ENCODE data around the gene NANP.

NANP gene

DNA sequence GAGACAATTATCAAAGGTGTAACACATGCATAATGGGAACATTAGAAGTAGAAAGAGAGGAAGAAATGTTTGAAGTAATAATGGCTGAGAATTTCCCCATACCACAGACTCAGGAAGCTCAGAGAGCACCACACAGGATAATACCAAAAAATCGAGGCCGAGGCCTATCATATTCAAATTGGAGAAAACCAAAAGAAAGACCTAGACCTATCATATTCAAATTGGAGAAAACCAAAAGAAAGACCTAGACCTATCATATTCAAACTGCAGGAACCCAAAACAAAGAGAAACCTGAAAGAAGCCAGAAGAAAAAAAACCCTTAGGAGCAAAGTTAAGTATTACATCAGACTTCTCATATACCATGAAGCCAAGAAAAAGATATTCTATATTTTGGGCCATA, 56.5 kb downstream of the NANP start:
- no peak for DNase-seq

DNA sequence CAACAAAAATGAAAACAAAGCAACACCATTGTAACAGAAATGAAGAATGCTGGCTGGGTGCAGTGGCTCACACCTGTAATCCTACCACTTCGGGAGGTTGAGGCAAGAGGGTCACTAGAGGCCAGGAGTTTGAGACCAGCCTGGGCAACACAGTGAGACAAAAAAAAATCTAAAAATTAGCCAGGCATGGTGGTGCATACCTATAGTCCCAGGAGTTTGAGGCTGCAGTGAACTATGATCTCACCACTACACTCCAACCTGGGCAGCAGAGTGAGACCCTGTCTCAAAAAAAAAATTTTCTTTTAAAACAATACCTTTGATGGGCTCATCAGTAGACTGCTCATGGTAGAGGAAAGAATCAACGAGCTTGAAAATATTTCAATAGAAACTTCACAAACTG, 57.0 kb downstream of the NANP start:
- DNase-seq, result no peak

DNA sequence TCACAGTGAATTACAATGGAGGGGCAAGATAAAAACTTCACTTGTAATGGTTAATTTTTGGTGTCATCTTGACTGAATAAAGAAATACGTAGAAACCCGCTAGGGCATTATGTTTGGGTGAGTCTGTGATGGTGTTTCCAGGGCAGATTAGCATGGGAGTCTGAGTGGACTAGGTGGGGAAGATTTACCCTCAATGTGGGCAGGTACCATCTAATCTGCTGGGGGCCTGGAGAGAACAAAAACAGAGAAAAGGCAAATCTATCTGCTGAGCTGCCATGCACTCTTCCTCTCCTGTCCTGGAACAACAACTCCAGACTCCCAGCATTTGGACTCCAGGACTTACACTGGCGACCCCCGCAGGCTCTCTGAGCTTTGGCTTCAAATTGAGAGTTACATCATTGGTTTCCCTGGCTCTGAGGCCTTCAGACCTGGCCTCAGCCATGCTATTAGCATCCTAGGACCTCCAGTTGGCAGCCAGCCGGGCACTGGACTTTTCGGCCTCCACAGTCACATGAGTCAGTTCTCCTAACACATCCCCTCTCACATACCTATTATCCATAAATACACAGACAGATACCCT, 58.1 kb downstream of the NANP start:
- no peak for DNase-seq

DNA sequence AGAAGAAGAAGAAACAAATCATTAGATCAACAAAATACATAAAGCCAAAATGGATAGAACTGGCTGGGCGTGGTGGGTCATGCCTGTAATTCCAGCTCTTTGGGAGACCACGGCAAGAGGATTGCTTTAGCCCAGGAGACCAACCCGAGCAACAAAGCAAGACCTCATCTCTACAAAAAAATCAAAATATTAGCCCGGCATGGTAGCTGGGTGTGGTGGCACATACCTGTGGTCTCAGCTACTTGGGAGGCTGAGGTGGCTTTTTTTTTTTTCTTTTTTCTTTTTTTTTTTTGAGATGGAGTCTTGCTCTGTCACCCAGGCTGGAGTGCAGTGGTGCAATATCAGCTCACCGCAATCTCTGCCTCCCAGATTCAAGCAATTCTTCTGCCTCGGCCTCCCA, 59.9 kb downstream of the NANP start:
- DNase-seq, result no peak

GRCh38 chr20:25563362-25563761, 60.5 kb downstream of the NANP start:
- no peak for DNase-seq

Measured in SHP77 (cell line).